Neuronal stem cell (in vitro differentiated cells): ENCODE results near the gene SLCO3A1.

Experiments
- DNase-seq: peaks from one replicate; pipeline ENCODE4 v3.0.0-alpha.2; 2013; ENCODE audit warnings: low spot score
- H2AFZ ChIP-seq: one replicate; pipeline ENCODE4 v1.6.1; 2013; ENCODE audit warnings: mild to moderate bottlenecking, low read length, inconsistent platforms
- H2AK5ac ChIP-seq: 2 replicates; pipeline ENCODE4 v1.6.1; 2013; ENCODE audit warnings: low read depth, mild to moderate bottlenecking, inconsistent platforms, low read length, moderate library complexity, mixed read lengths
- H2BK120ac ChIP-seq: 2 replicates; pipeline ENCODE4 v1.6.1; 2013; ENCODE audit warnings: low read depth, mild to moderate bottlenecking, inconsistent platforms, low read length, moderate library complexity, mixed read lengths
- H2BK12ac ChIP-seq: one replicate; pipeline ENCODE4 v1.6.1; 2013; ENCODE audit warnings: low read length, inconsistent platforms
- H2BK15ac ChIP-seq: 2 replicates; pipeline ENCODE4 v1.6.1; 2013; ENCODE audit warnings: mild to moderate bottlenecking, low read length, inconsistent platforms, mixed read lengths
- H2BK5ac ChIP-seq: one replicate; pipeline ENCODE4 v1.6.1; 2013; ENCODE audit warnings: inconsistent platforms, mild to moderate bottlenecking, low read length, moderate library complexity
- H3K14ac ChIP-seq: one replicate; pipeline ENCODE4 v1.6.1; 2013; ENCODE audit warnings: low read length, inconsistent platforms
- H3K18ac ChIP-seq: 2 replicates; pipeline ENCODE4 v1.6.1; 2013; ENCODE audit warnings: low read length, inconsistent platforms
- H3K23ac ChIP-seq: 2 replicates; pipeline ENCODE4 v1.6.1; 2013; ENCODE audit warnings: low read depth, mild to moderate bottlenecking, mixed read lengths, low read length, inconsistent platforms; ENCODE audit not compliant: poor library complexity
- H3K27ac ChIP-seq: replicated peaks from 3 replicates; pipeline ENCODE4 v1.5.1; 2013; ENCODE audit warnings: low read length, inconsistent platforms
- H3K27me3 ChIP-seq, 3 experiments: 2 replicates each; pipeline ENCODE4 v1.6.1; 2013; ENCODE audit warnings: low read length in 3 of 3, mild to moderate bottlenecking in 2 of 3, inconsistent platforms in 1 of 3, low read depth in 1 of 3, mixed read lengths in 1 of 3, moderate library complexity in 1 of 3; ENCODE audit not compliant: control insufficient read depth in 3 of 3, insufficient read depth in 3 of 3
- H3K36me3 ChIP-seq, 2 donors: replicated peaks in 1 of 2; 2 replicates each; pipeline ENCODE4 v1.6.1; 2013; ENCODE audit warnings: low read length in 2 of 2; ENCODE audit not compliant: control insufficient read depth in 2 of 2, insufficient read depth in 2 of 2
- H3K4ac ChIP-seq: 2 replicates; pipeline ENCODE4 v1.6.1; 2013; ENCODE audit warnings: inconsistent platforms, mild to moderate bottlenecking, low read length, moderate library complexity
- H3K4me1 ChIP-seq, 2 donors: 1 replicate in 1 of 2; 2 replicates in 1 of 2; pipeline ENCODE4 v1.6.1; 2013; ENCODE audit warnings: low read length in 2 of 2, low read depth in 1 of 2; ENCODE audit not compliant: control insufficient read depth in 2 of 2, insufficient read depth in 1 of 2
- H3K4me2 ChIP-seq: one replicate; pipeline ENCODE4 v1.6.1; 2013; ENCODE audit warnings: mild to moderate bottlenecking, low read length, inconsistent platforms; ENCODE audit not compliant: insufficient read depth, poor library complexity, severe bottlenecking
- H3K4me3 ChIP-seq, 2 donors: 2 replicates each; pipeline ENCODE4 v1.5.1; 2013; ENCODE audit warnings: low read length in 2 of 2, mild to moderate bottlenecking in 2 of 2, inconsistent platforms in 1 of 2, moderate library complexity in 1 of 2
- H3K79me1 ChIP-seq: one replicate; pipeline ENCODE4 v1.6.1; 2013; ENCODE audit warnings: low read depth, mild to moderate bottlenecking, inconsistent platforms, low read length, moderate library complexity
- H3K9ac ChIP-seq: one replicate; pipeline ENCODE4 v1.6.1; 2013; ENCODE audit warnings: mild to moderate bottlenecking, low read depth, low read length, inconsistent platforms; ENCODE audit not compliant: poor library complexity
- H3K9me3 ChIP-seq, 2 donors: replicated peaks in 1 of 2; 2 replicates each; pipeline versions ENCODE3 to v1.6.1; 2013; ENCODE audit warnings: low read length in 2 of 2, mild to moderate bottlenecking in 2 of 2, inconsistent platforms in 1 of 2, low read depth in 1 of 2, mixed read lengths in 1 of 2, moderate library complexity in 1 of 2; ENCODE audit not compliant: control insufficient read depth in 2 of 2, insufficient read depth in 1 of 2
- H4K8ac ChIP-seq: one replicate; pipeline ENCODE4 v1.6.1; 2013; ENCODE audit warnings: low read depth, mild to moderate bottlenecking, inconsistent platforms, low read length, moderate library complexity
- H4K91ac ChIP-seq: one replicate; pipeline ENCODE4 v1.6.1; 2013; ENCODE audit warnings: low read length, low read depth, mild to moderate bottlenecking, inconsistent platforms; ENCODE audit not compliant: poor library complexity
- WGBS, 2 donors: extraction: QIAGEN DNeasy Blood & Tissue Kit; methylation state at CpG; one replicate each; pipeline ENCODE4 v1.1.7; 2013; ENCODE audit warnings: missing lambda C conversion rate in 2 of 2, mixed read lengths in 1 of 2; ENCODE audit not compliant: insufficient read length in 2 of 2, insufficient replicate concordance in 1 of 2; ENCODE audit errors: extremely low coverage in 2 of 2; 5-methylcytosine and 5-hydroxymethylcytosine counted together

The SLCO3A1 gene

GRCh38 chr15:91879158-91879557 lies 25.6 kb downstream of the SLCO3A1 start:
- H4K8ac ChIP-seq = no peak overlapping the region
- H2BK5ac ChIP-seq = no peak overlapping the region
- H3K18ac ChIP-seq = no peak overlapping the region
- H2AK5ac ChIP-seq = no peak overlapping the region
- no peaks in the 10 kb centered on the region for H3K27me3 ChIP-seq
- H3K27ac ChIP-seq = no peak overlapping the region
- H3K4me3 ChIP-seq = no peak overlapping the region
- no peak overlapping the region for H2BK12ac ChIP-seq
- no peak overlapping the region for H3K4me2 ChIP-seq
- WGBS, 2 donors = no CpG with 5 or more reads among the region's 2 CpGs
- H2BK15ac ChIP-seq = no peak overlapping the region
- no peak overlapping the region for H3K14ac ChIP-seq
- H3K9me3 ChIP-seq = no peaks in the 10 kb centered on the region
- H3K23ac ChIP-seq = no peak overlapping the region
- H4K91ac ChIP-seq = no peak overlapping the region
- no peaks in the 10 kb centered on the region for H3K79me1 ChIP-seq
- H3K4me1 ChIP-seq = peaks cover 0 to 7% of the 10 kb centered on the region in 2 donors
- DNase-seq = no peak
- no peak overlapping the region for H2AFZ ChIP-seq
- no peaks in the 10 kb centered on the region for H3K36me3 ChIP-seq
- H3K4ac ChIP-seq = no peak overlapping the region
- no peak overlapping the region for H2BK120ac ChIP-seq
- no peak overlapping the region for H3K9ac ChIP-seq

GRCh38 chr15:91880373-91880772 lies 26.9 kb downstream of the SLCO3A1 start:
- H3K79me1 ChIP-seq = no peaks in the 10 kb centered on the region
- H3K18ac ChIP-seq = no peak overlapping the region
- H2BK12ac ChIP-seq = no peak overlapping the region
- H4K8ac ChIP-seq = no peak overlapping the region
- H2BK5ac ChIP-seq = no peak overlapping the region
- H3K9me3 ChIP-seq = no peaks in the 10 kb centered on the region
- H3K23ac ChIP-seq = no peak overlapping the region
- H2AFZ ChIP-seq = no peak overlapping the region
- no peaks in the 10 kb centered on the region for H3K36me3 ChIP-seq
- no peak for DNase-seq
- peaks cover 0 to 7% of the 10 kb centered on the region in 2 donors for H3K4me1 ChIP-seq
- no peak overlapping the region for H3K27ac ChIP-seq
- H3K27me3 ChIP-seq = no peaks in the 10 kb centered on the region
- H3K9ac ChIP-seq = no peak overlapping the region
- WGBS, 2 donors = no CpG with 5 or more reads among the region's 3 CpGs
- no peak overlapping the region for H3K4ac ChIP-seq
- no peak overlapping the region for H2BK15ac ChIP-seq
- no peak overlapping the region for H3K14ac ChIP-seq
- no peak overlapping the region for H4K91ac ChIP-seq
- H2BK120ac ChIP-seq = no peak overlapping the region
- no peak overlapping the region for H3K4me3 ChIP-seq
- H2AK5ac ChIP-seq = no peak overlapping the region
- no peak overlapping the region for H3K4me2 ChIP-seq

DNA sequence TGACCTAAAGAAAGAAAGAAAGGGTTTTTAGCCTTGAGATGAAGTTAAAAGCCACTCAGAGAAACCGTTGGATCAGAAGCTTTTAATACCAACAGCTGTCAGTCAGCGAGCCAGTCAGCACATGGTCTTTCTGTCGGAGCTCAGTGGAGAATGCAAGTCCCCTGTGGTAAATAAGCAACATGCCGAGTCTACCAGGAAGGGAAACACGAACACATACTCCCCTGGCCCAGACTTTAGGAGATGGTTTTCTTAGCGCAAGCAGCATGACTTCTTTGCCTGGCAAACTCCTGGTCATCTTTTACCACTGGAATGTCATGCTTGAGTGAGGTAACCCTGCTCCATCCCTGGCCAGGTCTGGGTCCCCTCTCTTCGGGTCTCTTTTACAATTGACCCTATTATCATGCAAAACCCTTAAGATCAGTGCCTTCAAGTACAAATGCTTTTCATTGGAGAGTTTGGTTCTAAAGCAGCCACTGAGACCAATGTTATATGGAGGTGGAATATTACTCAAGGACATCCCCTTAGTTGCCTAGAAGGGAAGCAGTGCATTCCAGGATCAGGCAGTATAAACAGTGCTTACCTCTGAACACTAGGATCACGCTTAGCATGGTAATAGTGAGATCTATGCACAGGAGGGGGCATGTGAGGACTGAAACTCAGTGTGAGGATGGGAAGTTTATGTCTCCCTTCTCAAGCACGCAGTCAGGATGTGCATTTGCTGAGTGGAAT lies 28.2 kb downstream of the SLCO3A1 start:
- no peak overlapping the region for H3K9ac ChIP-seq
- H2AK5ac ChIP-seq = no peak overlapping the region
- H3K27me3 ChIP-seq = no peaks in the 10 kb centered on the region
- H3K4ac ChIP-seq = no peak overlapping the region
- H3K18ac ChIP-seq = no peak overlapping the region
- no peak overlapping the region for H3K4me2 ChIP-seq
- H3K4me3 ChIP-seq = no peak overlapping the region
- H3K23ac ChIP-seq = no peak overlapping the region
- H3K9me3 ChIP-seq = no peaks in the 10 kb centered on the region
- H2AFZ ChIP-seq = no peak overlapping the region
- no peak overlapping the region for H3K27ac ChIP-seq
- no peak overlapping the region for H4K91ac ChIP-seq
- H4K8ac ChIP-seq = no peak overlapping the region
- H2BK15ac ChIP-seq = no peak overlapping the region
- peaks cover 0 to 9% of the 10 kb centered on the region in 2 donors for H3K4me1 ChIP-seq
- no CpG with 5 or more reads among the region's 9 CpGs for WGBS, 2 donors
- DNase-seq = no peak
- H3K14ac ChIP-seq = no peak overlapping the region
- H2BK120ac ChIP-seq = no peak overlapping the region
- H2BK12ac ChIP-seq = no peak overlapping the region
- no peak overlapping the region for H2BK5ac ChIP-seq
- H3K79me1 ChIP-seq = no peaks in the 10 kb centered on the region
- no peaks in the 10 kb centered on the region for H3K36me3 ChIP-seq

GRCh38 chr15:91882858-91883586 lies 29.5 kb downstream of the SLCO3A1 start:
- Histone ChIP-seq H2BK12ac (no peak overlapping the region), H4K8ac (no peak overlapping the region), H3K9me3 (no peaks in the 10 kb centered on the region), H2BK5ac (no peak overlapping the region), H3K4ac (no peak overlapping the region), H3K14ac (no peak overlapping the region), H2BK15ac (no peak overlapping the region), H3K18ac (no peak overlapping the region), H3K27me3 (no peaks in the 10 kb centered on the region), H3K79me1 (no peaks in the 10 kb centered on the region), H3K23ac (no peak overlapping the region), H3K4me2 (no peak overlapping the region), H3K36me3 (no peaks in the 10 kb centered on the region), H3K4me1 (peaks cover 0 to 9% of the 10 kb centered on the region in 2 donors), H4K91ac (no peak overlapping the region), H3K9ac (no peak overlapping the region), H2BK120ac (no peak overlapping the region), H3K27ac (no peak overlapping the region), H3K4me3 (no peak overlapping the region), H2AK5ac (no peak overlapping the region), H2AFZ (no peak overlapping the region)
- no CpG with 5 or more reads among the region's 8 CpGs for WGBS, 2 donors
- DNase-seq = no peak
